ENCODE data around the gene SDC3.

The SDC3 gene

GRCh38 chr1:30845237-30845903, 63.2 kb downstream of the SDC3 start:
- TF ChIP-seq CTCF (IDR thresholded peaks at IDR 0.05; ENCODE audit: low read depth, low read length, missing control alignments): no peak
- DNase-seq (ENCODE audit: extremely low read depth, low read depth): no peak
- H3K4me3 ChIP-seq (replicated peaks; ENCODE audit: low read depth, low read length): no peak overlapping the region

- no peak for DNase-seq (ENCODE audit: extremely low read depth, low read depth)
- H3K4me3 ChIP-seq (replicated peaks; ENCODE audit: low read depth, low read length): no peak overlapping the region
- no peak for TF ChIP-seq CTCF (IDR thresholded peaks at IDR 0.05; ENCODE audit: low read depth, low read length, missing control alignments)
These were observed 63.9 kb downstream of the SDC3 start for GRCh38 chr1:30844631-30845030.

- no peak for DNase-seq (ENCODE audit: extremely low read depth, low read depth)
- TF ChIP-seq CTCF (IDR thresholded peaks at IDR 0.05; ENCODE audit: low read depth, low read length, missing control alignments): no peak
- H3K4me3 ChIP-seq (replicated peaks; ENCODE audit: low read depth, low read length): no peak overlapping the region
These were observed 65.7 kb downstream of the SDC3 start for GRCh38 chr1:30842697-30843354.

- no peak overlapping the region for H3K4me3 ChIP-seq (replicated peaks; ENCODE audit: low read depth, low read length)
- no peak for DNase-seq (ENCODE audit: extremely low read depth, low read depth)
- no peak for TF ChIP-seq CTCF (IDR thresholded peaks at IDR 0.05; ENCODE audit: low read depth, low read length, missing control alignments)
These were observed 67.5 kb downstream of the SDC3 start for GRCh38 chr1:30840904-30841598.

GRCh38 chr1:30839827-30840359, 68.7 kb downstream of the SDC3 start:
- no peak for TF ChIP-seq CTCF (IDR thresholded peaks at IDR 0.05; ENCODE audit: low read depth, low read length, missing control alignments)
- no peak overlapping the region for H3K4me3 ChIP-seq (replicated peaks; ENCODE audit: low read depth, low read length)
- no peak for DNase-seq (ENCODE audit: extremely low read depth, low read depth)

GRCh38 chr1:30838996-30839395, 69.6 kb downstream of the SDC3 start:
- H3K4me3 ChIP-seq (replicated peaks; ENCODE audit: low read depth, low read length): no peak overlapping the region
- no peak for TF ChIP-seq CTCF (IDR thresholded peaks at IDR 0.05; ENCODE audit: low read depth, low read length, missing control alignments)
- no peak for DNase-seq (ENCODE audit: extremely low read depth, low read depth)
